Occipital lobe (tissue), 2 donors: ENCODE data around the gene TRPV3. TPM values are rescaled to one million over a fixed set of nuclear protein-coding genes. Genes with fewer than 3 reads are reported as not detected.
"Not testable (repeated sequence)": the region's sequence is repeated elsewhere in the genome, so short reads cannot be mapped to it uniquely, and the experiment has no call there.

ENCODE experiments used
- DNase-seq: peaks from one replicate; lab custom pipeline; 2025; lab: John Stamatoyannopoulos, UW
- total RNA-seq: library from RNA; depleted of rRNA; stranded (reverse); fragments of >200 nt; gene quantifications from one replicate; pipeline ENCODE4 v1.2.3, GENCODE V29; 2014

Gene TRPV3
- total RNA-seq, 1 donor from 2014 or later: 0.47 TPM

DNA sequence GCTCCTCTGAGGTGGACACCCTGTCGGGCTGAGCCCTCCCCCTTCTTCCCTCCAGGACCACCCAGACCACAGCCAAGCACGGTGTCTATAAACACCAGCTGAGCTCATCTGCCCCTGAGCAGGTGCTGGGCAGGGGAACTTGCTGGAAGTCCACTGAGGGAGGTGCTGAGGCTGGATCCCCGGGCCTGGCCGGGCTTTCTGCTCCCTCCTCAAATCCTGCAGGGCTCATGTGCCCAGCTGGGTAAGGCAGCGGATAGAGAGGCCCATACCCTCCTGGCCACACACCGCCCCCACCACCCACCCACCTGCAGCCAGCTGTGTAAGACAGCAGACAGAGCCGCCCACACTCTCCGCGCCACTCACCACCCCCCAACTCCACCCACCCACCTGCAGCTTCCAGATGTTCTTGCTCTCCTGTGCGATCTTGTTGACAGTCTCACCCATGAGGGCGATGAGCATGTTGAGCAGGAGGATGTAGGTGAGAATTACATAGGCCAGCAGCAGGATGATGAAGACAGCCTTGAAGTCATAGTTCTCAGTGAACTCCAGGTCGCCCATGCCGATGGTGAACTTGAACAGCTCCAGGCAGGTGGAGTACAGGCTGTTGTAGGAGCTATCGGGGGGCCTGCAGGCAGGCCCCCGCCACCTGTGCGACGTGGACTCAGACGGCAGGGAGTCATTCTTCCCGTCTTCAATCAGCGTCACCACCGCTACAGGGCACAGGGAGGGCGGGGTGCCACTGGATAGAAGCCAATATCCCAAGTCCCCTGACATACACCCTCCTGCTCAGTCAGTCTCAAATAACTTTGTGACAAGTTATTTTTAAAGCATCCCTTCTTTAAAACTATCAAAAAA, 15.9 kb upstream of the TRPV3 start:
- DNase-seq: no peak

DNA sequence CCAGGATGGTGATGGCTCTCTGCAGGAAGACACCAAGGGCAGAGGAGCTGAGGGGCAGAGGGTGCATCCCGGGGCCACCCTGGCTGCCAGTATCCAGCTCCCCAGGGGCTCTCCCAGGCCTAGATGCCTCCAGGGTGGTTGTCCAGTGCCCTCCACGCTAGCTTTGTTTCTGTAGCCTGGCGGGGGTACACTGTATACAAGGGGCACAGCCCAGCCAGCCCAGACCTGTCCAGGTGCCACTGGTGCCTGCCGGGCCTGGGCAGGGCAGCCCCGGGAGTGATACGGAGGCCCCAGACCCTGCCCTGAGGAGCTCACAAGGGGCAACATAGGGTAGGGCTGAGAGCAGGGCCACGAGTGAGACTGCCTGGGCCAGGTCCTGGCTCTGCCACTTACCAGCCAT, 14.6 kb upstream of the TRPV3 start:
- no peak for DNase-seq

DNA sequence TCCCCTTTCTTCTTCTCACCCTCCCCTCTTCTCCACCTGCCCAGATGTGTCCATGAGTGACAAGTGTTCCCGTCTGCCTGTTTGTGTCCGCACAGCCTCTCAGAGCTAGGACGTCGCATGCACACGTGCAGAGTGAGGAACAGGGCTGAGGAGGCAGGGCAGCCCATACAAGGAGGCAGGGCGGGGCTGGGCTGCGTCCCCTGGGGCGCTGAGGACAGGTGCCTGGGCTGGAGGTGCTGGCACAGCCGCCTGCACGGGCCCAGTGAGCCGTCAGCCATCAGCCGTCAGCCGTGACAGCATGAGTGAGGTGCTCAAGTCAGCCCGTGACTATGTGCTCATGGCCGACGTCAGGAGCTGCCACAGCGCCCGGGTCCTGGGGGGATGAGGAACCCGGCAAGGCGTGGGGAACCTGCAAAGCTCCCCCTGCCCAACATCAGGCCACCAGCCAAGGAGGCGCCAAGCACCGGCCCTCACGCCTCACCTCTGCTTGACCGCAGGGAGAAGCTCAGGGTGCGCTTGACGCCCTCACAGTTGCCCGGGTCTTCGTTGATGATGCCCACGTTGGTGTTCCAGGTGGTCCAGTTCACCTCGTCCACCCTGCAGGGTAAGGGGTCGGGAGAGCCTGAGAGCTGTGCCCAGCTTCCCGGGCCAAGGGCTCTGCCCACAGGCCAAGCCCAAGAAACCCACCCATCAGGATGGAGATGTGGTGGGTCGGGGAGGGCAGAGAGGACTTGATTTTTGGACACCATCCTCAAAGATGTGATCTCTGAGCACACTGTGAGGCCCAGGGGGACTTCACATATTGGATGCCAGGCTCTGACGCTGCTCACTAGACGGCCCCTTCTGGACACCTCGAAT, 13.7 kb upstream of the TRPV3 start:
- DNase-seq: no peak

DNA sequence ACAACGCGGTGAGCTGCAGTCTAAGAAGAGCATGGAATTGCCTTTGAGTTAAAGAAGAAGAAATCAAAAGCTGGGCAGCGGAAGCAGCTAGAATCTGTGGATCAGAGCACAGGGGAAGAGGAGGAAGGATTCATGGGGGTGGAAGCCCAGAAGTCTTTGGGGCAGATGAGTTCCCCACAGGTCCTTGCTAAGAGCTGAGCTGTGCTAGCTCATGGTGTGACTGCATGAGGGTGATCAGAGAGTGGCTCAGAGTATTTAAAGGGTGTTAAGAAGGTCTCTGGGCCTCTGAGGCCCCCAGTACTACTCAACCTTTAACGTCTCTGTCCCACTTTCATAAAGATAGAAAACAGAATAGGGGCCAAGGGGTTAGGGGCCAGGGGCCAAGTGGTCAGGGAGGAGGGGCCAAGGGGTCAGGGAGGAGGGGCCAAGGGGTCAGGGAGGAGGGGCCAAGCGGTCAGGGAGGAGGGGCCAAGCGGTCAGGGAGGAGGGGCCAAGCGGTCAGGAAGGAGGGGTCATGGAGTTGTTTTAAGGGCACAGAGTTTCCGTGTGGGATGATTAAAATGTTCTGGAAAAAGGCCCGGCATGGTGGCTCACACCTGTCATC, 12.0 kb upstream of the TRPV3 start:
- no peak for DNase-seq

DNA sequence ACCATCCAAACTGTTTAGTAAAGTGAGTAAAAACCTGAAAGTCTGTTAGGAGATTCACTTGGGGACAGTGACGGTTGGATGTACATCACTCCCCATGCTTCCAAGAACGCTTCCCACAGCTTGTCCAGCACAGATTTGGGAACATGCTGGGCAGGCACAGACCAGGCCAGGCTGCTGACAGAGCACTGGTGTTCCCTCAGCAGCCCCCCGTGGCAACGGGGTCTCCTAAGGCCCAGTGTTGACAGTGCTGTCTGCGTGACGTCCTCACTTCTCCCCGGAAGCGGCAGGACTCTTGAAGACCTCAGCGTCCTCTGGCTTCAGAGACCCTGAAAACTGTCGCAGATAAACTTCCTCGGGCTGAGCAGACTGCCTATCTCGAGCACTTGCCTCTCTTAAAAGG, 8.9 kb upstream of the TRPV3 start:
- DNase-seq: no peak

DNA sequence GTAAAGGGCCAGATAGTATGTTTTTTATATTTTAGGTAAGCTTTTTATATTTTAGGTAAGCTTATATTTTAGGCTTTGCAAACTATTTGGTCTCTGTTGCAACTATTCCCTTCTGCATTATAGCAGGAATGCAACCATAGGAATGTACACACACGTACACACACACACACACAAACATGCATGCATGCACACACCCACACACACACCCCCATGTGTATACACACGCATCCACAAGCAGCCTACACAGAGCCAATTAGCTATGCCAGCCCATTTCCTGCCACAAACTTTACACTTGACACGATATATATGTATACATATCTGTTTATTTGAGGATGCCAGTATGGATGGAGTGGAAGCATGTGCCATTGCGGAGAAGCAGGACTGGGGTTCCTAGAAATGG, 7.5 kb upstream of the TRPV3 start:
- DNase-seq: no peak

DNA sequence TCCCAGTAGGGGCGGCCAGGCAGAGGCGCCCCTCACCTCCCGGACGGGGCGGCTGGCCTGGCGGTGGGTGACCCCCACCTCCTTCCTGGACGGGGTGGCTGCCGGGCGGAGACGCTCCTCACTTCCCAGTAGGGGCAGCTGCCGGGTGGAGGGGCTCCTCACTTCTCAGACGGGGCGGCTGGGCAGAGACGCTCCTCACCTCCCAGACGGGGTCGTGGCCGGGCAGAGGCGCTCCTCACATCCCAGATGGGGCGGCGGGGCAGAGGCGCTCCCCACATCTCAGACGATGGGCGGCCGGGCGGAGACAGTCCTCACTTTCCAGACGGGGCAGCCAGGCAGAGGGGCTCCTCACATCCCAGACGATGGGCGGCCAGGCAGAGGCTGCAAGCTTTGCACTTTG, 6.6 kb upstream of the TRPV3 start:
- DNase-seq: not testable (repeated sequence)

DNA sequence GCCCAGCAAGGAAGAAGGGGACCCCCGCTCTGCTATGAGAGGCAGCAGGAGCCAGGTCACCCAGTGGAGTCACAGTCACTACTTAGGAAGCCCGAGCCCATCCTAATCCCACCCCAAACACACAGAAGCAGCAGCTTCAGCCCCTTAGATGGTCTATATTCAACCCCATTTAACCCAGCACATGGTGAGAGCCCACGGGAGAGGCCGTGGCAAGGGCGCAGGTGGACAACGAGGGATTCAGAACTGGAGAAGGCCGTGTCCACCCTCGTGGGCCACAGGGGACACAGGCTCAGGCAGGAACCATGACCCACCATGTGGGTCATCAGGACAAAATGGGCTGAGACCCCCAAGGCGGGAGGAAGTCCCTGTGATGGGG, 1.6 kb upstream of the TRPV3 start:
- no peak for DNase-seq

DNA sequence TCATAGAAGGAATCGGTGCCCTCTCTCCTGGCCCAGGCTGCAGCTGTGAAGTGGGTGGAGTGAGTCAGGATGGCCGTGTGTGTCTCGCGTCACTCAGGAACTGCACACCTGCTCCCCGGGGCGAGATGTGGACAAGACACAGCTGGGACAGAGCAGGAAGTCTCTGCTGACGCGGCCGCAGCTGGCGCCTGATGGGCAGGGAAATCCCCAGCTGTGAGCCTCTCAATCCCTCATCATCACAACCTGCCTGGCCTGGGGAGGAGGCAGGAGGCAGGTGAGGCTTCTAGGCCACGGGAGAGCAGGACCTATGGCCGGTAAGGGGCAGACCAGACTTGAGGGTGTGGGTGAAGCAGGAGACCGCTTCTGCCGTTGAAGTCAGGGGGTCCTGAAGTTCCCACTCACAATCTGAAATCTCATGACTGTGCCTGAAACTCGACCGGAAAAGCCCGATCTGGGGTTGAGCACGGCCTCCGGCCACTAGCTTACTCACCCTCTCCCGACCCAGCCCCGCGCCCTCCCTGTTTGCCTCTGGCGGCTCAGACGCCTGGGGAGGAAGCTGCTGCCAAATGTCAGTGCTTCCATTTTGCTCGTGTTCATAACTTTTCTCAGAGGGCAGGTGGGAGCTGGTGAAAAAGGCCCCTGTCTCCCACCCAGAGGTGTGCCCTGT, 1.1 kb upstream of the TRPV3 start:
- no peak for DNase-seq

DNA sequence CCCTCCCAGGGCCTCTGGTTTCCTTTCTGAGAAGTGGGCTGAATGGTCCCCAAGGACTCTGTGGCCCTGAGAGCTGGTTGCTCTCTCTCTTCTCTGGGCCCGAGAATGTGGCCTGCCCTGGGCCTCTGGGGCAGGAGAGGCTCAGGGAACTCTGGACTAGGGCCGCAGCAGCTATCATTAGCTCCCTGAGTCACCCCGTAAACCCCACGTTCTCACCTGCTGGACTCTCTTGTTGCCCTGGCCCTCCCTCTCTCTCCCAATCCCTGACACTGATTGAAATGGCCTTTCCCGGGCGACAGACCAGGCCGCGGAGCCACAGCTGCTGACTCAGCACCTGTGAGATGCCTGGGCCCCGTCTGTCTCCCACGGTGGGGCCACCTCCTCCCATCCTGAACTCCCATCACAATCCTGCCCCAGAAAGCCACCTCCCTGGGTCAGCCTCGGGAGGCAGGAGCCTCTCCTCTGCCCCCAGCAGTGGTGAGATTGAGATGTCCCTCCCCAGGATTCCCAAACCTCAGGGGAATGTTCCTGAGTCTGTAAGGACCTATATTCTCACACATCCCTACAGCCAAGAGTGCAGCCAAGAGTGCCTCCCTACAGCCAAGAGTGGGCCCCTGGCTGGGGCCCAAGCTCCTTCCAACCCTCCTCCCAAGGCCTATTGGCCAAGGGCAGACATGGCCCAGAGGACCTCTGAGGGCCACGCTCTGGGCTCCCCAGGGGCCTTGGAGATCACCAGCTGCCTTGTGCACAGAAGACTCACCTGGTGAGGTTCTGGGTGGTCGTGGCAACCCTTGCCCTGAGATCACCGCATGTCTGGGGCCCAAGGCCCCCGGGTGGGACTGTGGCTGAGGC, 470 bp downstream of the TRPV3 start:
- DNase-seq: no peak

DNA sequence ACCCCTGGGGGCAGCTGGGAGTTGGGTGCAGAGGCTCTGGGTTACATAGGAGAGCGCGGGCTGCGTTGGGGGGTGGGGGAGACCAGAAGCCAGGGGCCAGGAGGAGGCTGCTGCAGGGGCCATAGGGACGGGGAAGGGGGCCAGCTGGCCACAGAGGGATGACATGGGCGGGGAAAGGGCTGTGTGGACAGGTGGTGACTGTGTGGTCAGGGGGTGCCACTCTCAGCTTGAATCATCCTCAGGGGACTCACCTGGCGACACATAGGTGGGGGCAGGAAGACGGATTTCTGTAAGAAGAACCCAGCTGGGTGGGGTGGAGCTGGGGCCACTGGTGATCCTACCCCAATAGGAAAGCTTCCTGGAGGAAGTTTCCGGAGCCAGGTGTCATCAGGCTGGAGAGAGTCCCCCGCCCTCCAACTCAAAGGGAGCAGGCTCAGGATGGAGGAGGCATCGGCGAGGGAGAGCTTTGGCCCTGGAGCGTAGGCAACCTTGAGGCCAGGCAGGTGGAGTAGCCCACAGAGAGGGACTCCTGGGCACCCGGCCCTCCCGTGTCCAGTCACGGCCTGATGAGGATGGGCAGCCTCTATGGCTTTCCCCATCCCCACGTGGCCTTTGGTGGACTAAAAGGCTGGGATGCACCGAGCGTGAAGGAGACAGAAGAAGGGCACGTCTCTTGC, 1.2 kb downstream of the TRPV3 start:
- no peak for DNase-seq

DNA sequence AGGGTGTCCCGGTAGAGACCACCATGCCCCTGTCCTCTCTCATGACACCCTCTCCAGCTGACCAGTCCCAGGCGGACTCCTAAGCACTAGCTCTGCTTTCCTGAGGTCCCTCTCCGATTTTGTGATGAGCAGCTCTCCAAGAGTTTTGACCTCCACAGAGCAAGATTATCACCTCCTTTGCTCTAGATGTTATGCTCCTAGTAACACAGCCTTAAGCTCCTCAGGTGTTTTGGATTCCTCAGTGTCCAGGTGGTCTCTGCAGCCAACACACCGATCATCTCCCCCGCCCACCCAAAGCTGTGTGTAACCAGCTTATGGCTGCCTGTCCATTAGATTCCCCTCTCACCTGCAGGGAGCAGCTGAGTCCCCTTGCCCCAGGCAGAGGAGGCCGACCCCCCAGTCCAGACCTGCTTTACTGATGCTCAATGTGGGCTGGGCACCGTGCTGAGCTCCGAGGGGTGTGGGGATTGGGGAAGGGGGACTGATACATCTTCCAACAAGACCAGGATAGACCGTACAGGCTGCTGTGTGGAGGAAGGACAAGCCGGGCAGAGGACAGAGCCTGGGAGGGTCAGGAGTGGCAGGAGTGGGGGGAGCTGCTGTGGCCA, 2.3 kb downstream of the TRPV3 start:
- DNase-seq: no peak

DNA sequence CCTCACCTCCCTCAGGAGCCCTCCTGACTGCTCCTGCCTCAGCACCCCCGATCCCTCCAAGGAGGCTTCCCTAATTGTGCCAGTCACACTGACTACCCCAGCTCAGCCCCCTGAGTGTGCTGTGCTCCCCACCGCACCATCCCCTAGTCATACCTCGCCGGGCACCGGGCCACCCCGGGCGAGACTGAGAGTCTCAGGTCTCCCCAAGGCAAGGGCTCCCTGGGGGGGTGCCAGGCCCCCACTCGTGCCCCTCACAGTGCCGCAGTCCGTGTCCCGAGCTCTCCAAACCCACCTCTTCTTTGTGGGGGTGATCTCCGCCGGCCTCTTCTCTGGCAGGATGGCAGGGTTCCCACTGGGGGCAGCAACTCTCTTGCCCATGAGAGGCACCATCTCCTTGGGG, 3.2 kb downstream of the TRPV3 start:
- no peak for DNase-seq

DNA sequence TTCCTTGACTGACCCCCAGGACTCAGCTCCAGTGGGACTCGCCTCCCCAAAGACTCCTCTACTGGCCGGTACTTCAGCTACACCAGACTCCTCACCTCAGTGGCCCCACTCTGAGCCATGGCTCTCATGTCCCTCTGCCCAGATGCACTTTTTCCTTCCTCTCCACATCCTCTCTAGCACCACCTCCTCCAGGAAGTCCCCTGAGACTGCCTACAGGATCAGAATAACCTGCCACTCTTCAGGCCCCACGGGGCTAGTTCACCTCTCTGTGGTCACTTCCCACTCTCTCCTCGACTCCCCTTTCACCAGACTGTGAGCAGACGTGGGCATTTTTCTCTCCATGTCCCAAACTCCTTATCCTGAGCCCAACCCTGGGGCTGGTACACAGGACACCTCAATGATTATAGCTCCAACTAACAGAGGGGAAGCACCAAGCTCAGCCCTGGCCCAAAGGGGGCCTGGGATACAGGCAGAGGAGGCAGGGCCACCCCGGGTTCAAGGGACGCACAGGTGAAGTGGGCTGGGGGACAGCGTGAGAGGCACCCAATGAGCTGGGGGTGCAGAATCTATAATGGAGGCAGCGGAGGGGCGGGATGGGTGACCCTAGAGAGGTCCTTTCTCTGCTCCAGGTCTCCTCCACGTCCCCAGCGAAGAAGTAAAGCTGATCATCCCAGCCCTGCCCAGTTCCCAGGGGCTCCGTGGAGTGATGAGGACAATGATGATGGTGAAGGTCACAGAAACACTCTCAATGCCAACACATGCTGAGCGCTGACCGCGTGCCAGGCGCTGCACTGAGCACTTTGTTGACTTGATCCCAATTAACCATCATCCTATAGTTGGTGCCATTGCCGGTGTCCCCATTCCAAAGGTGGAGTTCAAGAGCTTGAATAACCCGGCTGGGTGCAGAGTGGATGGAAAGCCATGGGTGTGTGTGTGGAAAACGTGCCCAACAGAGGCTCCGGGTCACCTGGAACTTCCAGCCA, 3.9 kb downstream of the TRPV3 start:
- no peak for DNase-seq

DNA sequence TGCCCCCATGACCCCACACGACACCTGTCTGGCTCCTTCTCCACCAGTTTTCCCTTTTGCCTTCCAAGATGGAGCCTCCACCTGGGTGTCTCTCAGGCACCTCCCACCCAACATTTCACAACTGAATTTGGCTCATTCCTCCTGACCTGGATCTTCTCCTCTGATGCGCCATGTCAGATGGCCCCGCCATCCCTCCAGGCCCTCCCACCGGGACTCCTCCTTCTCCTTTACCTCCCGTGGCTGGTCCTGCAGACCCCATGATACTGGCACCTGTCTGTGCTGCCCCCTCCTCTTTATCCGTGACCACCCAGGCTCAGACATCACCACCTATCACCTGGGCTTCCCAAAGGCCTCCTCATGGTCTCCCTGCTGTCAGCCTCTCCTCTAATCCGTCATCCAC, 4.7 kb downstream of the TRPV3 start:
- DNase-seq: no peak

DNA sequence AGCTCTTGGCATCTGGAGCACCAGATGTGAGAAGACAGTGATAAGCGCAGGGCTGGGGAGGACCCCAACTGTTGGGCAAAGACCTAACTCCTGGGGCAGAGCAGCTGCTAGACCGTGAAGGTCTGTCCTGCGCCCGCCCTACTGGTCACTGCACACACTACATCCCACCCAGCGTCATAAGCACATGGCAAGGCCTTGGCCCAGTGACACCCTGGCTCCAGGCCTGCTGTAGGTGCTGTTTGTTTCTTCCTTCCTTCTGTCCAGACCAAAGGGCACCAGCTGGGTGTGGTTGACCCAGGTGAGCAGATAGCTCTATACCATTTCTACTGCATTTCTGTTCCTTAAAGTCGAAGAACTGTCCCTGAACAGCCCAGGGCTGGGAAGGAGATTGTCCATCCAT, 6.4 kb downstream of the TRPV3 start:
- no peak for DNase-seq

DNA sequence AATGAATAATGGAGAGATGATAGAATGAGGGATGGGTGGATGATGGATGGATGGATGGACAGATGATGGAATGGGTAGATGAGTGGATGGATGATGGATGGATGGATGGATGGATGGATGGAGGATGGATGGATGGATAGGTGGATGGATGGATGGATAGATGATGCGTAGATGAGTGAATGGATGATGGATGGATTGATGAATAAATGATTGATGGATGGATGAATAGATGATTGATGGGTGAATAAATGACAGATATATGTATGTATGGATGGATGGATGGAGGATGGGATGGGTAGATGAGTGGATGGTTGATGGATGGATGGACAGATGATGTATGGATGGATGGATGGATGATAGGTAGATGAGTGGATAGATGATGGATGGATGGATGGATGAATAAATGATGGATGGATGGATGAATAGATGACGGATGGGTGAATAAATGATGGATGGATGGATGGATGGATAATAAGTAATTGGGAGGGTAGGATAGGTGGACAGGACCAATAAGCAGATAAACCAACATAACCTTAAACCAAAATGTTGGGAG, 7.9 kb downstream of the TRPV3 start:
- no peak for DNase-seq

DNA sequence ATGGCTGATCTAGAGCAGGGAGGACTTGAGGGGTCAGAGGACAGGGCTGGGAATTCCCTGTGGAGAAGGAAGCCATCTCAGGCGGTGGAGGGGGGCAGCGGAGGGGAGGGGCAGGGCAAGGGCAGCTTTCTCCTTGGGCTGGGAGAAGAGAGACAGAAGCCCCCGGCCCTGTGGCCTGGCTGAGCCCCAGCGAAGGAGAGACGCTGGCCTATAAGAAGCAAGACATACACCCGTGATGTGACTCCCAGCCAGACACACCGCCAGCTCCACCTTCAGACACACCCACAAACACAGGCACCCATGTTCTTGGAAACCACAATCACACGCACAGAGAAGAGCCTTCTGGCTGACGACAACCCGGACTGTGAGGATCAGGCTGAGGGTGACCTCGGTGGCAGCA, 10.0 kb downstream of the TRPV3 start:
- DNase-seq: no peak
